ENCODE results near the gene SLC28A1. TPM values are rescaled to one million over a fixed set of nuclear protein-coding genes. Genes with fewer than 3 reads are reported as not detected.

SLC28A1 gene
- total RNA-seq, 2 experiments from 2014 or later = not detected

GRCh38 chr15:84885801-84886200 is 1.3 kb downstream of the SLC28A1 start:
- Histone ChIP-seq H3K4me1 (ENCODE audit: insufficient read depth, low read length, poor library complexity, severe bottlenecking) (no peaks in the 10 kb centered on the region), H3K79me2 (ENCODE audit: insufficient read depth, low read depth, low read length) (no peaks in the 10 kb centered on the region), H4K20me1 (ENCODE audit: insufficient read depth, low read length) (no peaks in the 10 kb centered on the region), H3K27ac (ENCODE audit: low read depth, low read length, poor library complexity, severe bottlenecking) (no peak overlapping the region), H3K4me3 (ENCODE audit: low read depth, low read length, poor library complexity, severe bottlenecking) (no peak overlapping the region), H3K36me3 (ENCODE audit: insufficient read depth, low read length) (no peaks in the 10 kb centered on the region), H3K4me2 (ENCODE audit: low read length) (no peak overlapping the region), H3K9me3 (ENCODE audit: low read length) (no peaks in the 10 kb centered on the region), H3K9me2 (ENCODE audit: insufficient read depth, low read length) (no peaks in the 10 kb centered on the region), H2AFZ (ENCODE audit: low read length) (no peak overlapping the region)
- ChIA-PET POLR2A (no interaction called here), CTCF (ENCODE audit: unreplicated experiment) (interaction anchor here (0.6 kb wide), 1 partner anchor 12 kb away, joined by 4 read pairs; no protein-coding TSS in a partner anchor)
- no TSS peak for BruUV-seq (replicated peaks)
- DNase-seq (ENCODE audit: low spot score) = no peak
- intact Hi-C loops (cut with micrococcal nuclease; ENCODE audit: unreplicated experiment) = no loop called here
- no peak for TF ChIP-seq EZH2phosphoT487 (IDR thresholded peaks at IDR 0.05; ENCODE audit: borderline replicate concordance, low read depth, low read length)
- no peak for TF ChIP-seq CTCF (conservative IDR thresholded peaks at IDR 0.05; ENCODE audit: low read length)

DNA sequence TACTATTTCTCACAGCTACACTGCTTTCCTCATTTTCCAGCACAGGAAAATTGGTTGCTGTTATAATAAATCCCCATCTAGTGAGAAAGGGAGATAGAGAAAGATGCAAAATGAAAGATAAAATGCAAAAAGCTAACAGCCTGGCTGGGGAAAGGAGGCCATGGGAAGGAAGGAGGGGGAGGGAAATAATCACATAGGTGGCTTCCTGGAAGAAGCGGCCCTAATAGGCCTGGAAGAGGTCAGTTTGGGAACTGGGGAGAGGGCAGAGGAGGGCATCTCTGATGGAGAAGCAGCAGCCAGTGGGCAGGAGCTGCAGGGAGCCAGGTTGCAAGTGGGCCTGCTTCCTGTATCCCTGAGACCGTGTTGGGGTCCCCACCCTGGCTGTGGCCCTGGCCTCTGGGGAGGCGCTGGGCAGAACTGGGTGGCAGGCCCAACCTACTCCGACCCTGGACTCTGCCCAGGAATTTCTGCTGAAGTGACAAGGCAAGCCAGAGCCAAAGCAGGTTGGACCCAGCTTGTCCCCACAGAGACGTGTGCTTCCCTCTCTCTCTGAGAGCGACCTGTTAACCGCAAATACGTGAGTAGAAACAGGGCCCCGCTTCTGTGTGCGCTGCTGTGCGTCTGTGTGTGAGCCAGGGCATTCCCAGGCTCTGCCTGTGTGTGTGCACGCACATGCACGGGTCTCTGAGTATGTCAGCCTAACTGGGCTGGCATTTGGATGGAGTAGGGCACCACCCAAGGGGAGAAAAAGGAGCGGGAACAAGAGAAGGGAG is 1.9 kb downstream of the SLC28A1 start:
- TF ChIP-seq EZH2phosphoT487 (IDR thresholded peaks at IDR 0.05; ENCODE audit: borderline replicate concordance, low read depth, low read length) (no peak), CTCF (conservative IDR thresholded peaks at IDR 0.05; ENCODE audit: low read length) (no peak)
- no peaks in the 10 kb centered on the region for H3K9me2 ChIP-seq (ENCODE audit: insufficient read depth, low read length)
- BruUV-seq (replicated peaks) = no TSS peak
- H3K4me2 ChIP-seq (ENCODE audit: low read length) = no peak overlapping the region
- DNase-seq (ENCODE audit: low spot score) = no peak
- H3K4me1 ChIP-seq (ENCODE audit: insufficient read depth, low read length, poor library complexity, severe bottlenecking) = no peaks in the 10 kb centered on the region
- no peak overlapping the region for H3K4me3 ChIP-seq (ENCODE audit: low read depth, low read length, poor library complexity, severe bottlenecking)
- ChIA-PET POLR2A (no interaction called here), CTCF (ENCODE audit: unreplicated experiment) (interaction anchor here (0.6 kb wide), 1 partner anchor 11 kb away, joined by 4 read pairs; no protein-coding TSS in a partner anchor)
- H4K20me1 ChIP-seq (ENCODE audit: insufficient read depth, low read length) = no peaks in the 10 kb centered on the region
- no peak overlapping the region for H3K27ac ChIP-seq (ENCODE audit: low read depth, low read length, poor library complexity, severe bottlenecking)
- H2AFZ ChIP-seq (ENCODE audit: low read length) = no peak overlapping the region
- no peaks in the 10 kb centered on the region for H3K36me3 ChIP-seq (ENCODE audit: insufficient read depth, low read length)
- H3K79me2 ChIP-seq (ENCODE audit: insufficient read depth, low read depth, low read length) = no peaks in the 10 kb centered on the region
- intact Hi-C loops (cut with micrococcal nuclease; ENCODE audit: unreplicated experiment) = no loop called here
- no peaks in the 10 kb centered on the region for H3K9me3 ChIP-seq (ENCODE audit: low read length)

DNA sequence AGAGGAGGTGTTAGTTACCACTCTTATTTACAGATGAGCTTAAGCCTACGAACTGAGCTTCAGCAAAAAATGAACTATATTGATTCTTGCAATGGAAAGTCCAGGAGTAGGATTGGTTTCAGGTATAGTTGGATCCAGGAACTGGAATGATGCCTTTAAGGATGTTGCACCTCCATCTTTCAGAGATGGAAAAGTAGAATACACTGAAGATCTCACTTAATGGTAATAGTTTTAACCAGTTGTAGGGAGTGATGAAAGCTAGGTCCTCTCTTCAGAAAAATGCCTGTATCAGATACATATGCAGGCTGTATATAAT is 2.5 kb downstream of the SLC28A1 start:
- TF ChIP-seq CTCF (conservative IDR thresholded peaks at IDR 0.05; ENCODE audit: low read length) (no peak), EZH2phosphoT487 (IDR thresholded peaks at IDR 0.05; ENCODE audit: borderline replicate concordance, low read depth, low read length) (no peak)
- BruUV-seq (replicated peaks) = no TSS peak
- Histone ChIP-seq H4K20me1 (ENCODE audit: insufficient read depth, low read length) (no peaks in the 10 kb centered on the region), H3K4me1 (ENCODE audit: insufficient read depth, low read length, poor library complexity, severe bottlenecking) (no peaks in the 10 kb centered on the region), H3K4me2 (ENCODE audit: low read length) (no peak overlapping the region), H3K27ac (ENCODE audit: low read depth, low read length, poor library complexity, severe bottlenecking) (no peak overlapping the region), H3K9me2 (ENCODE audit: insufficient read depth, low read length) (no peaks in the 10 kb centered on the region), H3K79me2 (ENCODE audit: insufficient read depth, low read depth, low read length) (no peaks in the 10 kb centered on the region), H3K36me3 (ENCODE audit: insufficient read depth, low read length) (no peaks in the 10 kb centered on the region), H3K4me3 (ENCODE audit: low read depth, low read length, poor library complexity, severe bottlenecking) (no peak overlapping the region), H3K9me3 (ENCODE audit: low read length) (no peaks in the 10 kb centered on the region), H2AFZ (ENCODE audit: low read length) (no peak overlapping the region)
- CTCF ChIA-PET (ENCODE audit: unreplicated experiment) = no interaction called here
- POLR2A ChIA-PET = no interaction called here
- intact Hi-C loops (cut with micrococcal nuclease; ENCODE audit: unreplicated experiment) = no loop called here
- DNase-seq (ENCODE audit: low spot score) = no peak

All from OCI-LY7 (cell line).